HepG2 (cell line): ENCODE data around the gene BTBD8. TPM values are rescaled to one million over a fixed set of nuclear protein-coding genes. Genes with fewer than 3 reads are reported as not detected.

Experiments
- DMAP1 ChIP-seq: IDR thresholded peaks from 2 replicates; pipeline ENCODE4 v1.6.1; 2016
- FOXK2 ChIP-seq: fragments of 450-650 bp; IDR thresholded peaks from 2 replicates; pipeline ENCODE4 v1.6.1; 2016
- GTF2F1 ChIP-seq: fragments of 150-350 bp; IDR thresholded peaks from 2 replicates; pipeline ENCODE4 v1.6.1; 2014; ENCODE audit warnings: low read length
- KIAA2018 ChIP-seq: sonication (generic); formaldehyde crosslinking; IDR thresholded peaks from 2 replicates; pipeline ENCODE4 v1.5.0; 2020; ENCODE audit warnings: mild to moderate bottlenecking, missing genetic modification reagents, borderline replicate concordance
- MATR3 ChIP-seq: sonication (generic); formaldehyde crosslinking; IDR thresholded peaks from 2 replicates; pipeline ENCODE4 v1.4.0; 2020; ENCODE audit warnings: missing genetic modification reagents
- MED8 ChIP-seq: sonication (generic); formaldehyde crosslinking; IDR thresholded peaks from 2 replicates; pipeline ENCODE4 v1.8.1; 2023; ENCODE audit warnings: mild to moderate bottlenecking, missing genetic modification reagents; ENCODE audit not compliant: insufficient replicate concordance
- MEF2D ChIP-seq: sonication (generic); formaldehyde crosslinking; IDR thresholded peaks from 2 replicates; pipeline ENCODE4 v1.5.1; 2020; ENCODE audit warnings: mild to moderate bottlenecking, missing genetic modification reagents
- NCOR1 ChIP-seq: fragments of 200-600 bp; sonication (generic); IDR thresholded peaks from 2 replicates; pipeline ENCODE4 v1.7.0; 2017; ENCODE audit warnings: antibody characterized with exemption, low read length, borderline replicate concordance
- NR1H2 ChIP-seq: sonication (generic); formaldehyde crosslinking; IDR thresholded peaks from 2 replicates; pipeline ENCODE4 v1.8.1; 2022; ENCODE audit warnings: low read depth, missing genetic modification reagents, borderline replicate concordance
- PLSCR1 ChIP-seq: sonication (generic); formaldehyde crosslinking; IDR thresholded peaks from 2 replicates; pipeline ENCODE4 v1.5.0; 2020; ENCODE audit warnings: missing genetic modification reagents, mild to moderate bottlenecking, borderline replicate concordance
- PRMT3 ChIP-seq: sonication (generic); formaldehyde crosslinking; IDR thresholded peaks from 2 replicates; pipeline ENCODE4 v1.8.1; 2022; ENCODE audit warnings: low read depth, mild to moderate bottlenecking, moderate library complexity, missing genetic modification reagents, borderline replicate concordance
- SAP130 ChIP-seq: IDR thresholded peaks from 2 replicates; pipeline ENCODE4 v1.6.1; 2016; ENCODE audit warnings: low read depth
- SMYD3 ChIP-seq: sonication (generic); formaldehyde crosslinking; IDR thresholded peaks from 2 replicates; pipeline ENCODE4 v1.8.1; 2023; ENCODE audit warnings: mild to moderate bottlenecking, missing genetic modification reagents
- TMF1 ChIP-seq: sonication (generic); formaldehyde crosslinking; IDR thresholded peaks from 2 replicates; pipeline ENCODE4 v1.8.1; 2022; ENCODE audit warnings: low read depth, missing genetic modification reagents
- ZNF180 ChIP-seq: sonication (generic); formaldehyde crosslinking; IDR thresholded peaks from 2 replicates; pipeline ENCODE4 v1.4.0; 2020; ENCODE audit warnings: low read depth, missing genetic modification reagents, borderline replicate concordance
- ZNF281 ChIP-seq: sonication (generic); formaldehyde crosslinking; IDR thresholded peaks from 2 replicates; pipeline ENCODE4 v1.4.0; 2020; ENCODE audit warnings: missing genetic modification reagents, borderline replicate concordance
- ZNF607 ChIP-seq: sonication (generic); formaldehyde crosslinking; IDR thresholded peaks from 2 replicates; pipeline ENCODE4 v1.5.1; 2020; ENCODE audit warnings: missing genetic modification reagents, mild to moderate bottlenecking, borderline replicate concordance
- ZNF790 ChIP-seq: sonication (generic); formaldehyde crosslinking; IDR thresholded peaks from 2 replicates; pipeline ENCODE4 v1.8.0; 2022; ENCODE audit warnings: missing genetic modification reagents, mild to moderate bottlenecking, borderline replicate concordance
- polyA plus RNA-seq, 8 experiments: library from polyadenylated mRNA; depleted of rRNA in 3 of 8; stranded (reverse) in 7 of 8; unstranded in 1 of 8; fragments of >200 nt; fragmentation: Illumina TruSeq in 4 of 8; extraction: Trizol in 4 of 8; gene quantifications; 2 replicates each; pipeline versions ENCODE4 v1.2.1 to v1.2.3, GENCODE V29; 2011 to 2016; ENCODE audit warnings: low read depth in 4 of 8, missing spikeins in 1 of 8, mixed read lengths in 1 of 8; ENCODE audit not compliant: insufficient read depth in 1 of 8
- total RNA-seq, 5 experiments: library from RNA; depleted of rRNA; stranded (reverse); fragments of >200 nt; fragmentation: Illumina TruSeq; extraction: Trizol; gene quantifications; 2 replicates each; pipeline ENCODE4 v1.2.3, GENCODE V29; 2016; ENCODE audit warnings: low read depth in 1 of 5

Gene BTBD8
- total and polyA plus RNA-seq, 2 of the 13 experiments (the other 11 are each of a cell fraction or from before 2014, with no cell fraction given) = 0.41 to 1.8 TPM

GRCh38 chr1:92080128-92080985 lies at the start of gene BTBD8 (continued):
- TF ChIP-seq ZNF607 (CRISPR knock-in tag) (0 out of 2 replicates have a peak, but pooled peaks have one; percentile 57), MEF2D (CRISPR knock-in tag) (0 out of 2 replicates have a peak, but pooled peaks have one; percentile 26), KIAA2018 (CRISPR knock-in tag) (no peak), ZNF180 (CRISPR knock-in tag) (no peak), GTF2F1 (no peak), FOXK2 (peak; percentile 53; the same call in 1 of the 2 replicates), ZNF281 (CRISPR knock-in tag) (no peak), NCOR1 (no peak), PRMT3 (CRISPR knock-in tag) (no peak), SMYD3 (CRISPR knock-in tag) (no peak), TMF1 (CRISPR knock-in tag) (no peak), PLSCR1 (CRISPR knock-in tag) (no peak), DMAP1 (CRISPR knock-in tag) (peak; percentile 40; the same call in 1 of the 2 replicates), ZNF790 (CRISPR knock-in tag) (0 out of 2 replicates have a peak, but pooled peaks have one; percentile 54), NR1H2 (CRISPR knock-in tag) (no peak), MED8 (CRISPR knock-in tag) (no peak), SAP130 (CRISPR knock-in tag) (peak; percentile 80), MATR3 (CRISPR knock-in tag) (no peak)
